Natural killer cell (primary cell): ENCODE results near the gene FLYWCH1. TPM values are rescaled to one million over a fixed set of nuclear protein-coding genes. Genes with fewer than 3 reads are reported as not detected.

Experiments used
- ATAC-seq, 3 donors: fragments of 150-1000 bp in 2 of 3; fragments of 200-7000 bp in 1 of 3; cut with Tn5 transposase; 1 replicate in 1 of 3; 2 replicates in 2 of 3; pipeline ENCODE4 v1.10.0; 2021; ENCODE audit warnings: mild to moderate bottlenecking in 2 of 3, moderate library complexity in 2 of 3
- DNase-seq, 2 donors: peaks; one replicate each; pipeline versions ENCODE4 v3.0.0 to v3.0.0-alpha.2; 2013 to 2021; ENCODE audit warnings: mixed read lengths in 1 of 2
- H3K27ac ChIP-seq: one replicate; pipeline ENCODE4 v1.5.1; 2013; ENCODE audit warnings: mild to moderate bottlenecking, low read length
- H3K27me3 ChIP-seq: one replicate; pipeline ENCODE4 v1.6.1; 2013; ENCODE audit warnings: low read length; ENCODE audit not compliant: control insufficient read depth, insufficient read depth
- H3K36me3 ChIP-seq: one replicate; pipeline ENCODE4 v1.6.1; 2013; ENCODE audit warnings: low read length; ENCODE audit not compliant: control insufficient read depth, insufficient read depth
- H3K4me1 ChIP-seq: one replicate; pipeline ENCODE4 v1.6.1; 2013; ENCODE audit warnings: low read length; ENCODE audit not compliant: control insufficient read depth, insufficient read depth
- H3K4me3 ChIP-seq: one replicate; pipeline ENCODE4 v1.5.1; 2013; ENCODE audit warnings: low read length
- H3K9me3 ChIP-seq: one replicate; pipeline ENCODE4 v1.6.1; 2013; ENCODE audit warnings: low read length; ENCODE audit not compliant: control insufficient read depth, insufficient read depth
- H3K27ac Mint-ChIP-seq, 2 donors: one replicate each; pipeline ENCODE4 v1.8.0; 2022; ENCODE audit warnings: mild to moderate bottlenecking in 2 of 2, mixed read lengths in 2 of 2, moderate library complexity in 1 of 2
- H3K27me3 Mint-ChIP-seq, 2 donors: one replicate each; pipeline ENCODE4 v1.8.0; 2022; ENCODE audit warnings: low read depth in 2 of 2, mixed read lengths in 2 of 2
- H3K36me3 Mint-ChIP-seq: one replicate; pipeline ENCODE4 v1.8.0; 2022; ENCODE audit warnings: mixed read lengths
- H3K4me1 Mint-ChIP-seq, 2 donors: one replicate each; pipeline ENCODE4 v1.8.0; 2022; ENCODE audit warnings: mixed read lengths in 2 of 2
- H3K4me3 Mint-ChIP-seq: one replicate; pipeline ENCODE4 v1.8.0; 2022; ENCODE audit warnings: mild to moderate bottlenecking, moderate library complexity, mixed read lengths
- H3K9me3 Mint-ChIP-seq, 2 donors: one replicate each; pipeline ENCODE4 v1.8.0; 2022; ENCODE audit warnings: mixed read lengths in 2 of 2
- WGBS: methylation state at CpG from one replicate; pipeline ENCODE4 v1.1.7; 2013; ENCODE audit warnings: missing lambda C conversion rate; ENCODE audit not compliant: insufficient coverage; 5-methylcytosine and 5-hydroxymethylcytosine counted together
- intact Hi-C: fragments of 100-400 bp; cut with micrococcal nuclease; formaldehyde crosslinking; loops from one replicate; pipeline ENCODE4 v1.14.2; 2022
- total RNA-seq, 4 donors: library from RNA; stranded (reverse); fragments of 120-200 nt in 1 of 4; gene quantifications; one replicate each; pipeline versions ENCODE4 v1.2.3 to v1.2.4, GENCODE V29; 2013 to 2022
- TF ChIP-seq, protein P1 (sequence below): fragments of 200-600 bp; IDR thresholded peaks from one replicate; pipeline ENCODE4 v1.8.0; 2022; ENCODE audit warnings: antibody characterized with exemption

FLYWCH1 gene
- total RNA-seq, 3 donors from 2014 or later (not counting 1 experiment from before 2014, with no cell fraction given) = 85.1 to 148 (median 130) TPM

GRCh38 chr16:2967211-2967631, 55.5 kb downstream of the FLYWCH1 start:
- 13% methylated on average over 51 of the region's 51 CpGs for WGBS
- no peaks in the 10 kb centered on the region for H3K9me3 Mint-ChIP-seq
- H3K4me1 Mint-ChIP-seq = peaks cover 10 to 36% of the 10 kb centered on the region in 2 donors
- no peak for ATAC-seq
- peaks cover 10 to 13% of the 10 kb centered on the region in 2 donors for H3K27me3 Mint-ChIP-seq
- no peaks in the 10 kb centered on the region for H3K9me3 ChIP-seq
- no peaks in the 10 kb centered on the region for H3K36me3 ChIP-seq
- H3K4me1 ChIP-seq = peaks cover 72% of the 10 kb centered on the region
- H3K4me3 Mint-ChIP-seq = no peak overlapping the region
- intact Hi-C loops = no loop called here
- H3K27ac ChIP-seq = no peak overlapping the region
- no peak overlapping the region for H3K27ac Mint-ChIP-seq
- no peaks in the 10 kb centered on the region for H3K36me3 Mint-ChIP-seq
- no peak overlapping the region for H3K4me3 ChIP-seq
- TF ChIP-seq, protein P1, sequence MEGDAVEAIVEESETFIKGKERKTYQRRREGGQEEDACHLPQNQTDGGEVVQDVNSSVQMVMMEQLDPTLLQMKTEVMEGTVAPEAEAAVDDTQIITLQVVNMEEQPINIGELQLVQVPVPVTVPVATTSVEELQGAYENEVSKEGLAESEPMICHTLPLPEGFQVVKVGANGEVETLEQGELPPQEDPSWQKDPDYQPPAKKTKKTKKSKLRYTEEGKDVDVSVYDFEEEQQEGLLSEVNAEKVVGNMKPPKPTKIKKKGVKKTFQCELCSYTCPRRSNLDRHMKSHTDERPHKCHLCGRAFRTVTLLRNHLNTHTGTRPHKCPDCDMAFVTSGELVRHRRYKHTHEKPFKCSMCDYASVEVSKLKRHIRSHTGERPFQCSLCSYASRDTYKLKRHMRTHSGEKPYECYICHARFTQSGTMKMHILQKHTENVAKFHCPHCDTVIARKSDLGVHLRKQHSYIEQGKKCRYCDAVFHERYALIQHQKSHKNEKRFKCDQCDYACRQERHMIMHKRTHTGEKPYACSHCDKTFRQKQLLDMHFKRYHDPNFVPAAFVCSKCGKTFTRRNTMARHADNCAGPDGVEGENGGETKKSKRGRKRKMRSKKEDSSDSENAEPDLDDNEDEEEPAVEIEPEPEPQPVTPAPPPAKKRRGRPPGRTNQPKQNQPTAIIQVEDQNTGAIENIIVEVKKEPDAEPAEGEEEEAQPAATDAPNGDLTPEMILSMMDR = no peak
- H3K27me3 ChIP-seq = peaks cover 53% of the 10 kb centered on the region
- DNase-seq = no peak

DNA sequence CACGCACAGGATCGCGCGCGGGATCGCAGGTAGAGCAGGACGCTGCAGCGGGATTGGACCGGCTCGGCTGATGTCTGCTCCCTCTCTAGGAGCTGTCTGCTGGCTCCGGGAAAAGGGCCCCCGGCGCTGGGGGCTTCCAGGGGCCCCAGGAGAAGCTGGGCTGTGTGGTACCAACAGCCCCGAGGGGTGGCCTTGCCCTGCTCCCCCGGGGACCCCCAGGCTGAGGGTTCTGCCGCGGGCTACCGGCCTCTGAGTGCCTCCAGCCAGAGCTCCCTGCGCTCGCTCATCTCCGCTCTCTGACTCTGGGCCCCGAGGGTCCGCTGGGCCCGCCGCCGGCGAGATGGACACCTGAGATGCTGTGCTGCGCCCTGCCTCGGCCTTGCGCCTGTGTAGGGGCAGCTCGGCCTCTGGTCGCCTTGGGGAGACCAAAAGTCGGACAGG, 56.0 kb downstream of the FLYWCH1 start:
- intact Hi-C loops = no loop called here
- Mint-ChIP-seq H3K27ac (peak overlapping the region in 1 of 2 donors; percentile 35), H3K9me3 (no peaks in the 10 kb centered on the region), H3K36me3 (no peaks in the 10 kb centered on the region), H3K4me1 (peaks cover 10 to 36% of the 10 kb centered on the region in 2 donors), H3K27me3 (peaks cover 10 to 13% of the 10 kb centered on the region in 2 donors), H3K4me3 (peak overlapping the region; percentile 73)
- H3K4me1 ChIP-seq = peaks cover 72% of the 10 kb centered on the region
- H3K27ac ChIP-seq = no peak overlapping the region
- no peak for ATAC-seq
- H3K9me3 ChIP-seq = no peaks in the 10 kb centered on the region
- WGBS = 63% methylated on average over 33 of the region's 33 CpGs
- TF ChIP-seq, protein P1 = no peak
- peaks cover 48% of the 10 kb centered on the region for H3K27me3 ChIP-seq
- no peaks in the 10 kb centered on the region for H3K36me3 ChIP-seq
- DNase-seq = no peak
- no peak overlapping the region for H3K4me3 ChIP-seq

- H3K4me1 ChIP-seq = peaks cover 67% of the 10 kb centered on the region
Measured at GRCh38 chr16:2968368-2968737, 56.6 kb downstream of the FLYWCH1 start.

More at GRCh38 chr16:2968368-2968737, 56.6 kb downstream of the FLYWCH1 start:
- Mint-ChIP-seq H3K27me3 (peaks cover 10 to 13% of the 10 kb centered on the region in 2 donors), H3K27ac (peak overlapping the region in 1 of 2 donors; percentile 35), H3K9me3 (no peaks in the 10 kb centered on the region), H3K36me3 (no peaks in the 10 kb centered on the region), H3K4me3 (peak overlapping the region; percentile 79), H3K4me1 (peaks cover 10 to 36% of the 10 kb centered on the region in 2 donors)
- Histone ChIP-seq H3K36me3 (no peaks in the 10 kb centered on the region), H3K4me3 (peak overlapping the region; percentile 44), H3K27me3 (peaks cover 43% of the 10 kb centered on the region), H3K9me3 (no peaks in the 10 kb centered on the region), H3K27ac (no peak overlapping the region)
- TF ChIP-seq, protein P1 = no peak
- intact Hi-C loops = no loop called here
- DNase-seq (peak in 1 of 2 donors; percentile 27), ATAC-seq (no peak)
- 18% methylated on average over 18 of the region's 18 CpGs for WGBS
